ENCODE measurements around the gene RASSF6.

DNA sequence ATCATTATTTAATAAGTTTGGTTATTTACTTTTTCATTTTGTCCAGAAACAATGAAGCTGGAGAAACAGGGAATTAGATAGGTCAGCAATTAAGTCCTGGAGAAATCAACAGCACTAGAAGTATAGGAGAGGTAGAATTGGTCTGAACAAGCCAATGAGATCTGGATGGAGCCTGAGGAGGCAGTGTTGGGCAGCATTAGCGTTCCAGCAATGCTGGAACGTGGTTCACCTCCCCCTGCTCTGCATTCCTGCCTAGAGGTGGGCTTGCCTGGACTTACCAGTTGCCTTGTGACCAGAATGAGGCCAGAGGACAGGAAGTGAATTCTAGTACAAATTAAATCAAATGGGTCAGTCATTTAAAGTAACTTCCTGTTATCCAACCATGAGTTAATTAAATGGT is 4.6 kb downstream of the RASSF6 start:
- TF ChIP-seq CTCF (IDR thresholded peaks at IDR 0.05) (no peak), POLR2AphosphoS5 (IDR thresholded peaks at IDR 0.05) (peak; percentile 34)
